A549 (cell line): ENCODE measurements around the gene MTMR12. TPM values are rescaled to one million over a fixed set of nuclear protein-coding genes. Genes with fewer than 3 reads are reported as not detected.

Experiments used
- ATAC-seq, 2 experiments: fragments of 200-7000 bp in 1 of 2; fragments of >200 bp in 1 of 2; cut with Nextera tagmentation in 1 of 2; cut with Tn5 transposase in 1 of 2; 3 replicates each; pipeline versions ENCODE4 v1.8.0 to v1.9.1; 2018 to 2020; ENCODE audit warnings: mild to moderate bottlenecking in 1 of 2, moderate library complexity in 1 of 2
- CTCF ChIA-PET: fragments of 300-600 bp; sonication (Branson Sonifier 250); formaldehyde crosslinking; extraction: SDS; loops from one replicate; lab custom pipeline; 2021; ENCODE audit warnings: antibody characterized with exemption, inconsistent platforms; lab: Yijun Ruan, JAX
- POLR2A ChIA-PET: fragments of 350-600 bp; formaldehyde crosslinking; extraction: SDS; loops from one replicate; lab custom pipeline; 2021; ENCODE audit warnings: antibody characterized with exemption, inconsistent platforms; lab: Yijun Ruan, JAX
- DNase-seq, 2 experiments: peaks; one replicate each; pipeline versions ENCODE4 v3.0.0 to v3.0.0-alpha.2; 2011 to 2016; ENCODE audit warnings: low read depth in 1 of 2, low spot score in 1 of 2
- FAIRE-seq: peaks from 2 replicates; lab custom pipeline; 2011; peaks lifted over from hg19 to GRCh38; lab: Jason Lieb, UNC
- H3K27ac ChIP-seq, 2 experiments: fragments of >200 bp; sonication (Bioruptor Twin); formaldehyde crosslinking; 3 replicates each; pipeline ENCODE4 v1.5.1; 2016 to 2017
- H3K4me1 ChIP-seq: fragments of >200 bp; sonication (Bioruptor Twin); formaldehyde crosslinking; 3 replicates; pipeline ENCODE4 v1.6.1; 2016
- H3K4me2 ChIP-seq: fragments of >200 bp; sonication (Bioruptor Twin); formaldehyde crosslinking; 3 replicates; pipeline ENCODE4 v1.6.1; 2016
- H3K4me3 ChIP-seq: fragments of >200 bp; sonication (Bioruptor Twin); formaldehyde crosslinking; 3 replicates; pipeline ENCODE4 v1.5.1; 2016
- H3K9me3 ChIP-seq: fragments of >200 bp; sonication (Bioruptor Twin); formaldehyde crosslinking; 3 replicates; pipeline ENCODE4 v1.6.1; 2016
- CBX8 ChIP-seq: fragments of 200-600 bp; sonication (generic); IDR thresholded peaks from 2 replicates; pipeline ENCODE4 v1.6.1; 2016
- CEBPB ChIP-seq, 2 experiments: fragments of >200 bp in 1 of 2; sonication (Bioruptor Twin) in 1 of 2; formaldehyde crosslinking in 1 of 2; IDR thresholded peaks; 2 replicates each; pipeline ENCODE4 v1.6.1; 2012 to 2016
- EHMT2 ChIP-seq: fragments of 200-600 bp; sonication (generic); IDR thresholded peaks from 2 replicates; pipeline ENCODE4 v1.6.1; 2016; ENCODE audit warnings: antibody characterized with exemption, low read depth, mild to moderate bottlenecking, moderate library complexity
- EP300 ChIP-seq, 2 experiments: fragments of >200 bp; sonication (Bioruptor Twin); formaldehyde crosslinking; IDR thresholded peaks; 2 replicates in 1 of 2; 3 replicates in 1 of 2; pipeline ENCODE4 v1.6.1; 2016 to 2017
- FOSB ChIP-seq: fragments of 250-450 bp; sonication (Bioruptor Pico); IDR thresholded peaks from 2 replicates; pipeline ENCODE4 v1.5.0; 2020; ENCODE audit warnings: mild to moderate bottlenecking, moderate library complexity
- FOSL2 ChIP-seq, 2 experiments: fragments of 450-650 bp in 1 of 2; fragments of >200 bp in 1 of 2; sonication (Bioruptor Twin) in 1 of 2; formaldehyde crosslinking; IDR thresholded peaks; 2 replicates each; pipeline versions ENCODE4 v1.5.0 to v1.6.1; 2016 to 2020; ENCODE audit warnings: mild to moderate bottlenecking in 1 of 2, moderate library complexity in 1 of 2
- GATA3 ChIP-seq: IDR thresholded peaks from 2 replicates; pipeline ENCODE4 v1.6.1; 2012; ENCODE audit warnings: borderline replicate concordance
- HEYL ChIP-seq: fragments of 250-450 bp; sonication (Bioruptor Pico); IDR thresholded peaks from 2 replicates; pipeline ENCODE4 v1.8.0; 2021; ENCODE audit warnings: mild to moderate bottlenecking, moderate library complexity
- HOXA7 ChIP-seq: fragments of 250-450 bp; sonication (Bioruptor Pico); IDR thresholded peaks from 2 replicates; pipeline ENCODE4 v1.5.0; 2020; ENCODE audit warnings: mild to moderate bottlenecking, moderate library complexity
- JUN ChIP-seq, 2 experiments: fragments of >200 bp; sonication (Bioruptor Twin); formaldehyde crosslinking; IDR thresholded peaks; 2 replicates in 1 of 2; 3 replicates in 1 of 2; pipeline ENCODE4 v1.6.1; 2016 to 2017
- MAZ ChIP-seq: fragments of 150-350 bp; IDR thresholded peaks from 2 replicates; pipeline ENCODE4 v1.6.1; 2014; ENCODE audit warnings: antibody characterized with exemption, low read depth, low read length, borderline replicate concordance
- MYC ChIP-seq: IDR thresholded peaks from 2 replicates; pipeline ENCODE4 v1.6.1; 2012; ENCODE audit warnings: mild to moderate bottlenecking, inconsistent platforms, low read length, improper control_type of control experiment, borderline replicate concordance
- NPAS2 ChIP-seq: fragments of 250-450 bp; sonication (Bioruptor Pico); IDR thresholded peaks from 2 replicates; pipeline ENCODE4 v1.8.0; 2022; ENCODE audit warnings: mild to moderate bottlenecking, moderate library complexity, borderline replicate concordance
- PHF8 ChIP-seq: fragments of 200-600 bp; sonication (generic); IDR thresholded peaks from 2 replicates; pipeline ENCODE4 v1.6.1; 2016; ENCODE audit warnings: low read depth, mild to moderate bottlenecking, antibody characterized with exemption, moderate library complexity, borderline replicate concordance
- POLR2A ChIP-seq: IDR thresholded peaks from 2 replicates; pipeline ENCODE4 v1.6.1; 2012; ENCODE audit warnings: mild to moderate bottlenecking, low read length
- POLR2AphosphoS2 ChIP-seq: conservative IDR thresholded peaks from 2 replicates; pipeline ENCODE4 v1.6.1; 2012; ENCODE audit warnings: low read length, improper control_type of control experiment, inconsistent platforms
- RAD21 ChIP-seq, 2 experiments: fragments of >200 bp in 1 of 2; sonication (Bioruptor Twin) in 1 of 2; formaldehyde crosslinking in 1 of 2; IDR thresholded peaks in 1 of 2; conservative IDR thresholded peaks in 1 of 2; 2 replicates in 1 of 2; 3 replicates in 1 of 2; pipeline ENCODE4 v1.6.1; 2012 to 2018; ENCODE audit warnings: inconsistent platforms in 1 of 2
- RNF2 ChIP-seq: fragments of 200-600 bp; sonication (generic); IDR thresholded peaks from 2 replicates; pipeline ENCODE4 v1.6.1; 2016; ENCODE audit warnings: low read depth, mild to moderate bottlenecking, antibody characterized with exemption, moderate library complexity, borderline replicate concordance
- SMC3 ChIP-seq: fragments of >200 bp; sonication (Bioruptor Twin); formaldehyde crosslinking; IDR thresholded peaks from 3 replicates; pipeline ENCODE4 v1.6.1; 2018; ENCODE audit warnings: inconsistent platforms
- SREBF2 ChIP-seq: fragments of 450-650 bp; IDR thresholded peaks from 2 replicates; pipeline ENCODE4 v1.6.1; 2014; ENCODE audit warnings: mild to moderate bottlenecking, moderate library complexity
- TFCP2L1 ChIP-seq: fragments of 250-450 bp; sonication (Bioruptor Pico); IDR thresholded peaks from 2 replicates; pipeline ENCODE4 v1.5.0; 2021; ENCODE audit warnings: mild to moderate bottlenecking
- ZC3H11A ChIP-seq: fragments of 450-650 bp; IDR thresholded peaks from 2 replicates; pipeline ENCODE4 v1.6.1; 2014; ENCODE audit warnings: antibody characterized with exemption, mild to moderate bottlenecking
- ZNF302 ChIP-seq: fragments of 250-450 bp; sonication (Bioruptor Pico); IDR thresholded peaks from 2 replicates; pipeline ENCODE4 v1.9.0; 2021; ENCODE audit warnings: inconsistent platforms, mild to moderate bottlenecking, moderate library complexity
- ZSCAN20 ChIP-seq: fragments of 250-450 bp; sonication (Bioruptor Pico); IDR thresholded peaks from 2 replicates; pipeline ENCODE4 v1.8.0; 2022; ENCODE audit warnings: mild to moderate bottlenecking, moderate library complexity
- WGBS: methylation state at CpG from one replicate; pipeline ENCODE4 v1.1.6; 2017; ENCODE audit errors: missing lambda C conversion rate; 5-methylcytosine and 5-hydroxymethylcytosine counted together
- polyA plus RNA-seq, 4 experiments: library from polyadenylated mRNA; depleted of rRNA in 3 of 4; stranded (reverse); fragments of >200 nt; fragmentation: RNase III in 1 of 4; extraction: RNeasy Plus Mini Kit Qiagen cat#74134 plus additional on column Dnase treatment in 1 of 4; gene quantifications; 2 replicates in 3 of 4; 3 replicates in 1 of 4; pipeline ENCODE4 v1.2.3, GENCODE V29; 2011 to 2017
- TF ChIP-seq, protein P1 (sequence below): fragments of 450-650 bp; IDR thresholded peaks from 2 replicates; pipeline ENCODE4 v1.6.1; 2014; ENCODE audit warnings: antibody characterized with exemption
- TF ChIP-seq, protein P2 (sequence below): fragments of >200 bp; sonication (Bioruptor Twin); formaldehyde crosslinking; IDR thresholded peaks from 3 replicates; pipeline ENCODE4 v1.5.1; 2016

The MTMR12 gene
- polyA plus RNA-seq, 2 of the 4 experiments (the other 2 are of a cell fraction), result 14.3 to 29.8 TPM

- no peak for DNase-seq
- no peak for FAIRE-seq
- Histone ChIP-seq H3K4me3 (no peak overlapping the region), H3K4me1 (peaks cover 8% of the 10 kb centered on the region), H3K9me3 (no peaks in the 10 kb centered on the region), H3K27ac (no peak overlapping the region), H3K4me2 (no peak overlapping the region)
- ChIA-PET CTCF (interaction anchor here (0.9 to 1.5 kb wide), 5 partner anchors 10 to 55 kb away, joined by 3 to 5 read pairs (median 4); no protein-coding TSS in a partner anchor), POLR2A (no interaction called here)
- TF ChIP-seq POLR2AphosphoS2 (no peak), PHF8 (no peak), MAZ (no peak), POLR2A (no peak), RAD21 (conservative IDR thresholded peaks at IDR 0.05 in 1 of 2, IDR thresholded peaks at IDR 0.05 in 1 of 2) (no peak), ZC3H11A (no peak), SMC3 (no peak), EHMT2 (no peak), GATA3 (no peak)
- TF ChIP-seq, protein P1, sequence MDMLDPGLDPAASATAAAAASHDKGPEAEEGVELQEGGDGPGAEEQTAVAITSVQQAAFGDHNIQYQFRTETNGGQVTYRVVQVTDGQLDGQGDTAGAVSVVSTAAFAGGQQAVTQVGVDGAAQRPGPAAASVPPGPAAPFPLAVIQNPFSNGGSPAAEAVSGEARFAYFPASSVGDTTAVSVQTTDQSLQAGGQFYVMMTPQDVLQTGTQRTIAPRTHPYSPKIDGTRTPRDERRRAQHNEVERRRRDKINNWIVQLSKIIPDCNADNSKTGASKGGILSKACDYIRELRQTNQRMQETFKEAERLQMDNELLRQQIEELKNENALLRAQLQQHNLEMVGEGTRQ, result no peak
- no peak for ATAC-seq
- WGBS, result 89% methylated on average over 2 of the region's 2 CpGs
Observed at GRCh38 chr5:32273821-32274220, 38.9 kb downstream of the MTMR12 start.

- no peak overlapping the region for H3K4me3 ChIP-seq
- no peak for FAIRE-seq
- no peak for ATAC-seq
- no peak overlapping the region for H3K4me2 ChIP-seq
- TF ChIP-seq JUN (IDR thresholded peaks at IDR 0.05) (no peak), HOXA7 (no peak), ZNF302 (CRISPR knock-in tag) (no peak), TFCP2L1 (CRISPR knock-in tag) (no peak), CEBPB (IDR thresholded peaks at IDR 0.05) (no peak), HEYL (CRISPR knock-in tag) (no peak), SREBF2 (no peak), FOSB (no peak), ZSCAN20 (CRISPR knock-in tag) (no peak), RNF2 (no peak), EP300 (IDR thresholded peaks at IDR 0.05) (no peak), MYC (no peak), PHF8 (no peak), FOSL2 (IDR thresholded peaks at IDR 0.05) (no peak), FOSL2 (CRISPR knock-in tag; IDR thresholded peaks at IDR 0.05) (no peak), ZC3H11A (no peak), EHMT2 (no peak), NPAS2 (CRISPR knock-in tag) (no peak), CBX8 (no peak)
- TF ChIP-seq, protein P2, sequence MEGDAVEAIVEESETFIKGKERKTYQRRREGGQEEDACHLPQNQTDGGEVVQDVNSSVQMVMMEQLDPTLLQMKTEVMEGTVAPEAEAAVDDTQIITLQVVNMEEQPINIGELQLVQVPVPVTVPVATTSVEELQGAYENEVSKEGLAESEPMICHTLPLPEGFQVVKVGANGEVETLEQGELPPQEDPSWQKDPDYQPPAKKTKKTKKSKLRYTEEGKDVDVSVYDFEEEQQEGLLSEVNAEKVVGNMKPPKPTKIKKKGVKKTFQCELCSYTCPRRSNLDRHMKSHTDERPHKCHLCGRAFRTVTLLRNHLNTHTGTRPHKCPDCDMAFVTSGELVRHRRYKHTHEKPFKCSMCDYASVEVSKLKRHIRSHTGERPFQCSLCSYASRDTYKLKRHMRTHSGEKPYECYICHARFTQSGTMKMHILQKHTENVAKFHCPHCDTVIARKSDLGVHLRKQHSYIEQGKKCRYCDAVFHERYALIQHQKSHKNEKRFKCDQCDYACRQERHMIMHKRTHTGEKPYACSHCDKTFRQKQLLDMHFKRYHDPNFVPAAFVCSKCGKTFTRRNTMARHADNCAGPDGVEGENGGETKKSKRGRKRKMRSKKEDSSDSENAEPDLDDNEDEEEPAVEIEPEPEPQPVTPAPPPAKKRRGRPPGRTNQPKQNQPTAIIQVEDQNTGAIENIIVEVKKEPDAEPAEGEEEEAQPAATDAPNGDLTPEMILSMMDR, result no peak
- peaks cover 8% of the 10 kb centered on the region for H3K4me1 ChIP-seq
- ChIA-PET POLR2A (no interaction called here), CTCF (interaction anchor here (0.5 to 1.6 kb wide), 4 partner anchors 14 to 40 kb away, joined by 3 to 5 read pairs (median 4); no protein-coding TSS in a partner anchor)
- no peak overlapping the region for H3K27ac ChIP-seq
- DNase-seq, result no peak
- WGBS, result 94% methylated on average over 2 of the region's 2 CpGs
- no peaks in the 10 kb centered on the region for H3K9me3 ChIP-seq
Observed at GRCh38 chr5:32272746-32273145, 40.0 kb downstream of the MTMR12 start.
